HG02970 (cell line): ENCODE data around the gene PI4KB.
"Not testable (repeated sequence)": the region's sequence is repeated elsewhere in the genome, so short reads cannot be mapped to it uniquely, and the experiment has no call there.

Source experiments
- ATAC-seq: cut with Tn5 transposase; IDR thresholded peaks from one replicate; pipeline ENCODE4 v1.9.1; 2021; ENCODE audit warnings: mild to moderate bottlenecking, moderate library complexity, moderate number of reproducible peaks; ENCODE audit not compliant: unreplicated experiment, low FRiP score

Gene PI4KB

GRCh38 chr1:151282883-151283725 is 44.1 kb downstream of the PI4KB start:
- ATAC-seq, result no peak

- peak; percentile 66 for ATAC-seq
Observed at GRCh38 chr1:151281969-151282882, 45.0 kb downstream of the PI4KB start, which contains the start of gene ZNF687. ZNF687 (plus strand) TSS chr1:151282299; CDS start chr1:151286292, 3,993 bp downstream.

- ATAC-seq, result peak; percentile 47
Observed at GRCh38 chr1:151281225-151281968, 45.8 kb downstream of the PI4KB start.

- no peak for ATAC-seq
Observed at GRCh38 chr1:151277249-151277648, 50.0 kb downstream of the PI4KB start.

GRCh38 chr1:151275341-151275740 is 51.9 kb downstream of the PI4KB start:
- not testable (repeated sequence) for ATAC-seq

- no peak for ATAC-seq
Observed at GRCh38 chr1:151273924-151274466, 53.2 kb downstream of the PI4KB start.

GRCh38 chr1:151267760-151268159 is 59.5 kb downstream of the PI4KB start:
- ATAC-seq, result no peak

GRCh38 chr1:151266821-151267220 is 60.4 kb downstream of the PI4KB start:
- ATAC-seq, result no peak

- no peak for ATAC-seq
Observed at GRCh38 chr1:151266315-151266714, 60.9 kb downstream of the PI4KB start.

GRCh38 chr1:151265446-151266236 is 61.6 kb downstream of the PI4KB start:
- ATAC-seq, result no peak

- no peak for ATAC-seq
Observed at GRCh38 chr1:151259351-151259750, 67.9 kb downstream of the PI4KB start.

- no peak for ATAC-seq
Observed at GRCh38 chr1:151255381-151255780, 71.8 kb downstream of the PI4KB start.

- ATAC-seq, result peak; percentile 85
Observed at GRCh38 chr1:151254217-151255213, 72.7 kb downstream of the PI4KB start, which contains the start of gene PSMD4. PSMD4 (plus strand) TSS chr1:151254734; CDS start chr1:151254783, 49 bp downstream.

GRCh38 chr1:151251656-151252470 is 75.4 kb downstream of the PI4KB start:
- ATAC-seq, result no peak

- ATAC-seq, result no peak
Observed at GRCh38 chr1:151246786-151247185, 80.4 kb downstream of the PI4KB start.

GRCh38 chr1:151243683-151244216 is 83.5 kb downstream of the PI4KB start:
- no peak for ATAC-seq

- ATAC-seq, result no peak
Observed at GRCh38 chr1:151242442-151242841, 84.8 kb downstream of the PI4KB start.
